CD14-positive monocyte (primary cell): ENCODE measurements around the gene HLA-DQA1. TPM values are rescaled to one million over a fixed set of nuclear protein-coding genes. Genes with fewer than 3 reads are reported as not detected.
"Not testable (repeated sequence)": the region's sequence is repeated elsewhere in the genome, so short reads cannot be mapped to it uniquely, and the experiment has no call there.

Experiments
- DNase-seq, 3 donors: peaks; one replicate each; pipeline ENCODE4 v3.0.0-alpha.2; 2011 to 2022
- H2AFZ ChIP-seq: 2 replicates; pipeline ENCODE4 v1.6.0; 2012; ENCODE audit warnings: mild to moderate bottlenecking, low read depth, low read length, inconsistent platforms; ENCODE audit not compliant: insufficient read depth, poor library complexity, severe bottlenecking
- H3K27ac ChIP-seq, 2 donors: 1 replicate in 1 of 2; 2 replicates in 1 of 2; pipeline ENCODE4 v1.5.1; 2012 to 2013; ENCODE audit warnings: low read length in 2 of 2, control low read depth in 1 of 2, inconsistent platforms in 1 of 2, low read depth in 1 of 2, mild to moderate bottlenecking in 1 of 2
- H3K27me3 ChIP-seq, 2 donors: one replicate each; pipeline versions ENCODE4 v1.6.0 to v1.6.1; 2011 to 2013; ENCODE audit warnings: low read length in 2 of 2; ENCODE audit not compliant: control insufficient read depth in 2 of 2, insufficient read depth in 2 of 2
- H3K36me3 ChIP-seq, 2 donors: replicated peaks in 1 of 2; 1 replicate in 1 of 2; 2 replicates in 1 of 2; pipeline versions ENCODE4 v1.5.1 to v1.6.1; 2012 to 2013; ENCODE audit warnings: low read length in 2 of 2, control low read depth in 1 of 2, inconsistent platforms in 1 of 2, mild to moderate bottlenecking in 1 of 2; ENCODE audit not compliant: insufficient read depth in 2 of 2, control insufficient read depth in 1 of 2
- H3K4me1 ChIP-seq, 2 donors: 1 replicate in 1 of 2; 2 replicates in 1 of 2; pipeline versions ENCODE4 v1.5.1 to v1.6.1; 2012 to 2013; ENCODE audit warnings: low read length in 2 of 2, control low read depth in 1 of 2, inconsistent platforms in 1 of 2, mild to moderate bottlenecking in 1 of 2, moderate library complexity in 1 of 2; ENCODE audit not compliant: insufficient read depth in 2 of 2, control insufficient read depth in 1 of 2
- H3K4me2 ChIP-seq: replicated peaks from 2 replicates; pipeline ENCODE3; 2012; ENCODE audit warnings: low read length, moderate library complexity, mild to moderate bottlenecking; ENCODE audit not compliant: poor library complexity, severe bottlenecking; ENCODE audit errors: extremely low read depth
- H3K4me3 ChIP-seq, 3 experiments: fragments of 200-600 bp in 1 of 3; sonication (generic) in 1 of 3; replicated peaks in 1 of 3; 1 replicate in 2 of 3; 2 replicates in 1 of 3; pipeline ENCODE4 v1.5.1; 2011 to 2013; ENCODE audit warnings: low read length in 3 of 3, mild to moderate bottlenecking in 3 of 3, control low read depth in 2 of 3, low read depth in 2 of 3, inconsistent platforms in 1 of 3, moderate library complexity in 1 of 3
- H3K79me2 ChIP-seq: 2 replicates; pipeline ENCODE4 v1.6.0; 2012; ENCODE audit warnings: mild to moderate bottlenecking, control low read depth, inconsistent platforms, low read length, moderate library complexity; ENCODE audit not compliant: insufficient read depth
- H3K9ac ChIP-seq: 2 replicates; pipeline ENCODE4 v1.6.0; 2017; ENCODE audit warnings: low read length, mild to moderate bottlenecking; ENCODE audit not compliant: insufficient read depth, poor library complexity, severe bottlenecking
- H3K9me3 ChIP-seq, 2 donors: replicated peaks in 1 of 2; 1 replicate in 1 of 2; 2 replicates in 1 of 2; pipeline versions ENCODE4 v1.5.1 to v1.6.1; 2012 to 2013; ENCODE audit warnings: low read length in 2 of 2, control low read depth in 1 of 2; ENCODE audit not compliant: control insufficient read depth in 1 of 2, insufficient read depth in 1 of 2
- H4K20me1 ChIP-seq: 2 replicates; pipeline ENCODE4 v1.6.0; 2012; ENCODE audit warnings: mild to moderate bottlenecking, low read length, control low read depth, moderate library complexity; ENCODE audit not compliant: insufficient read depth
- H3K27ac Mint-ChIP-seq, 7 donors: one replicate each; pipeline ENCODE4 v1.8.0; 2020; ENCODE audit warnings: mild to moderate bottlenecking in 7 of 7, mixed read lengths in 7 of 7, moderate library complexity in 6 of 7, inconsistent platforms in 2 of 7
- H3K27me3 Mint-ChIP-seq, 3 donors: one replicate each; pipeline ENCODE4 v1.8.0; 2021 to 2022; ENCODE audit warnings: low read depth in 3 of 3, mild to moderate bottlenecking in 3 of 3, mixed read lengths in 3 of 3, moderate library complexity in 3 of 3, inconsistent platforms in 1 of 3
- H3K36me3 Mint-ChIP-seq, 2 donors: one replicate each; pipeline ENCODE4 v1.8.0; 2020; ENCODE audit warnings: mixed read lengths in 2 of 2, inconsistent platforms in 1 of 2, mild to moderate bottlenecking in 1 of 2
- H3K4me1 Mint-ChIP-seq: one replicate; pipeline ENCODE4 v1.8.0; 2020; ENCODE audit warnings: mild to moderate bottlenecking, mixed read lengths
- H3K4me3 Mint-ChIP-seq, 2 donors: one replicate each; pipeline ENCODE4 v1.8.0; 2020; ENCODE audit warnings: mild to moderate bottlenecking in 2 of 2, mixed read lengths in 2 of 2, moderate library complexity in 1 of 2
- H3K9me3 Mint-ChIP-seq, 7 donors: one replicate each; pipeline ENCODE4 v1.8.0; 2020 to 2022; ENCODE audit warnings: mixed read lengths in 7 of 7, mild to moderate bottlenecking in 6 of 7, moderate library complexity in 6 of 7, inconsistent platforms in 2 of 7
- WGBS: methylation state at CpG from one replicate; pipeline ENCODE4 v1.1.5; 2013; ENCODE audit warnings: missing lambda C conversion rate; ENCODE audit not compliant: insufficient coverage; 5-methylcytosine and 5-hydroxymethylcytosine counted together
- intact Hi-C, 2 donors: fragments of 100-400 bp; cut with micrococcal nuclease; formaldehyde crosslinking; loops; one replicate each; pipeline versions ENCODE4 v1.15.0 to v1.15.1; 2023
- polyA plus RNA-seq, 3 donors: library from polyadenylated mRNA; depleted of rRNA in 1 of 3; unstranded in 2 of 3; stranded (reverse) in 1 of 3; fragments of 300-500 nt in 2 of 3; fragments of >200 nt in 1 of 3; fragmentation: Illumina TruSeq in 2 of 3; gene quantifications; 1 replicate in 2 of 3; 2 replicates in 1 of 3; pipeline ENCODE4 v1.2.3, GENCODE V29; 2012 to 2021
- TF ChIP-seq, protein P1 (sequence below): fragments of 200-600 bp; IDR thresholded peaks from one replicate; pipeline ENCODE4 v1.8.0; 2022; ENCODE audit warnings: antibody characterized with exemption, mild to moderate bottlenecking

HLA-DQA1 gene
- polyA plus RNA-seq, 3 donors: 98.1 to 191 (median 117) TPM

DNA sequence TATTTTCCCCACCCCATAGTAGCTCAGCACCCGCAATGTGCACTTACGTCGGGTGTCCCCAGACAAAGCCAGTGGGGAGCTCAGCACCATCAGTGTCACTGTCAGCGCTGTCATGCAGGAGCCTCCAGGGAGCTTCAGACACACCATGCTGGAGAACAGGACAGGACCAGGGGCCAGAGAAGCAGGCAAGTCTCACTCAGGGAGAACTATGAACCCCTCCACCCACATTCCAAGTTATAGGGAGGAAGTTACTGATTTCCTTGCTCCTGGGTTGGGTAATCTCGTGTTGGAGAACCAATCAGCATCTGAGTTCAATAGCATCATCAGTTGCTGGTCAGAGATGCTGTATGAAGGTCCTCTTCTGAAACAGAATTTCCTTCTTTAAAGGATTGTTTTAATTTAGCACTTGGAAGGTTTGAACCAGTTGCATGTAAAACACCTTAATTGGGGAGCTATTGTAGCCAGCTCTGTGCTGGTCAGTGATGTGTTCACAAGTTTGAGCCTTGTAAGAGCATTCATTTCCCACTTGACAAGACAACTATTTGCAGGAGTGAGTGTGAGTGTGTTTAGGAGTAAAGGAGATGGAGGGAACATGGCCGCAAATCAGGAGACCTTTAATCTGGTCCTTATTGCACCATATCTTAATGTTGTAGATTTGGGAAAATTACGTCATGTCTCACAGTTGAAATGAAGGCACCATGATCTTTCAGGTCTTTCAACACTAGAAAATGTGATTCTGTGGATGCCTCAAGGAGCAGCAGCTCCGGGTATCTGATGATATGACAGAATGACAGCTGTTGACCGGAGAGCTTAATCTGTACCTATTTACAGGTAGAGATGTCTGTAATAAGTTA lies 47.4 kb upstream of the HLA-DQA1 start, which contains the start of gene HLA-DRB1:
TSS of gene HLA-DRB1 (minus strand) at position 253 of the 854 bp plus-strand sequence. CDS start at position 147, 106 bp downstream.
- H3K9me3 Mint-ChIP-seq: peaks cover 0 to 3% (median 0%) of the 10 kb centered on the region in 7 donors
- H3K27me3 Mint-ChIP-seq: peaks cover 0 to 2% (median 0%) of the 10 kb centered on the region in 3 donors
- peaks cover 3% of the 10 kb centered on the region for H4K20me1 ChIP-seq
- H2AFZ ChIP-seq: no peak within 1 kb of the TSS
- peak; percentile 73 to 86 (median 74) for DNase-seq
- H3K36me3 ChIP-seq: no peaks in the 10 kb centered on the region
- peak within 1 kb of the TSS; percentile 63 for H3K4me2 ChIP-seq
- peaks cover 32% of the 10 kb centered on the region for H3K79me2 ChIP-seq
- H3K4me3 Mint-ChIP-seq: peak within 1 kb of the TSS; percentile 90 to 96
- H3K4me1 Mint-ChIP-seq: peaks cover 58% of the 10 kb centered on the region
- peak within 1 kb of the TSS; percentile 63 to 80 for H3K27ac ChIP-seq
- H3K36me3 Mint-ChIP-seq: peaks cover 29 to 42% of the 10 kb centered on the region in 2 donors
- WGBS: 4% methylated on average over 3 of the region's 9 CpGs
- H3K27me3 ChIP-seq: no peaks in the 10 kb centered on the region
- peaks cover 0 to 10% of the 10 kb centered on the region in 2 donors for H3K4me1 ChIP-seq
- peak within 1 kb of the TSS; percentile 54 for H3K9ac ChIP-seq
- intact Hi-C loops: no loop called here
- TF ChIP-seq, protein P1, sequence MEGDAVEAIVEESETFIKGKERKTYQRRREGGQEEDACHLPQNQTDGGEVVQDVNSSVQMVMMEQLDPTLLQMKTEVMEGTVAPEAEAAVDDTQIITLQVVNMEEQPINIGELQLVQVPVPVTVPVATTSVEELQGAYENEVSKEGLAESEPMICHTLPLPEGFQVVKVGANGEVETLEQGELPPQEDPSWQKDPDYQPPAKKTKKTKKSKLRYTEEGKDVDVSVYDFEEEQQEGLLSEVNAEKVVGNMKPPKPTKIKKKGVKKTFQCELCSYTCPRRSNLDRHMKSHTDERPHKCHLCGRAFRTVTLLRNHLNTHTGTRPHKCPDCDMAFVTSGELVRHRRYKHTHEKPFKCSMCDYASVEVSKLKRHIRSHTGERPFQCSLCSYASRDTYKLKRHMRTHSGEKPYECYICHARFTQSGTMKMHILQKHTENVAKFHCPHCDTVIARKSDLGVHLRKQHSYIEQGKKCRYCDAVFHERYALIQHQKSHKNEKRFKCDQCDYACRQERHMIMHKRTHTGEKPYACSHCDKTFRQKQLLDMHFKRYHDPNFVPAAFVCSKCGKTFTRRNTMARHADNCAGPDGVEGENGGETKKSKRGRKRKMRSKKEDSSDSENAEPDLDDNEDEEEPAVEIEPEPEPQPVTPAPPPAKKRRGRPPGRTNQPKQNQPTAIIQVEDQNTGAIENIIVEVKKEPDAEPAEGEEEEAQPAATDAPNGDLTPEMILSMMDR: no peak
- H3K9me3 ChIP-seq: no peaks in the 10 kb centered on the region
- H3K4me3 ChIP-seq: peak within 1 kb of the TSS; percentile 47 to 83 (median 74)
- H3K27ac Mint-ChIP-seq: peak within 1 kb of the TSS; percentile 91 to 99 (median 97)

GRCh38 chr6:32590713-32591112 lies 46.5 kb upstream of the HLA-DQA1 start:
- H3K27me3 ChIP-seq, H4K20me1 ChIP-seq, DNase-seq, H3K4me3 Mint-ChIP-seq, H2AFZ ChIP-seq, H3K9me3 ChIP-seq, H3K9ac ChIP-seq, H3K36me3 ChIP-seq, H3K4me2 ChIP-seq, H3K9me3 Mint-ChIP-seq, H3K4me3 ChIP-seq, H3K27ac ChIP-seq, intact Hi-C loops, H3K27me3 Mint-ChIP-seq: not testable (repeated sequence)
- Mint-ChIP-seq H3K36me3 (peaks cover 22 to 34% of the 10 kb centered on the region in 2 donors), H3K4me1 (peaks cover 50% of the 10 kb centered on the region), H3K27ac (peak overlapping the region in 5 of 7 donors; percentile 91 to 99 (median 97))
- peaks cover 23% of the 10 kb centered on the region for H3K79me2 ChIP-seq
- no CpG with 5 or more reads among the region's 10 CpGs for WGBS
- H3K4me1 ChIP-seq: peaks cover 0 to 10% of the 10 kb centered on the region in 2 donors
